Panc1 (cell line): ENCODE results near the gene PLOD3.

Experiments
- CTCF ChIP-seq: fragments of 450-650 bp; IDR thresholded peaks from 2 replicates; pipeline ENCODE4 v1.5.1; 2017; ENCODE audit warnings: mild to moderate bottlenecking
- POLR2AphosphoS5 ChIP-seq: IDR thresholded peaks from 2 replicates; pipeline ENCODE4 v1.6.1; 2012; ENCODE audit warnings: mild to moderate bottlenecking, low read depth, low read length, moderate library complexity
- TCF7L2 ChIP-seq: IDR thresholded peaks from 2 replicates; pipeline ENCODE4 v1.6.1; 2011; ENCODE audit warnings: mild to moderate bottlenecking, low read depth, low read length, inconsistent platforms

- no peak for TF ChIP-seq POLR2AphosphoS5
- TF ChIP-seq CTCF = no peak
- no peak for TF ChIP-seq TCF7L2
Measured at GRCh38 chr7:101238226-101239182, 21.1 kb upstream of the PLOD3 start.
